Occipital lobe (tissue), 2 donors: ENCODE results near the gene XRCC5. TPM values are rescaled to one million over a fixed set of nuclear protein-coding genes. Genes with fewer than 3 reads are reported as not detected.

Experiments used
- DNase-seq: peaks from one replicate; lab custom pipeline; 2025; lab: John Stamatoyannopoulos, UW
- total RNA-seq: library from RNA; depleted of rRNA; stranded (reverse); fragments of >200 nt; gene quantifications from one replicate; pipeline ENCODE4 v1.2.3, GENCODE V29; 2014

The XRCC5 gene
- total RNA-seq, 1 donor from 2014 or later = 366 TPM

DNA sequence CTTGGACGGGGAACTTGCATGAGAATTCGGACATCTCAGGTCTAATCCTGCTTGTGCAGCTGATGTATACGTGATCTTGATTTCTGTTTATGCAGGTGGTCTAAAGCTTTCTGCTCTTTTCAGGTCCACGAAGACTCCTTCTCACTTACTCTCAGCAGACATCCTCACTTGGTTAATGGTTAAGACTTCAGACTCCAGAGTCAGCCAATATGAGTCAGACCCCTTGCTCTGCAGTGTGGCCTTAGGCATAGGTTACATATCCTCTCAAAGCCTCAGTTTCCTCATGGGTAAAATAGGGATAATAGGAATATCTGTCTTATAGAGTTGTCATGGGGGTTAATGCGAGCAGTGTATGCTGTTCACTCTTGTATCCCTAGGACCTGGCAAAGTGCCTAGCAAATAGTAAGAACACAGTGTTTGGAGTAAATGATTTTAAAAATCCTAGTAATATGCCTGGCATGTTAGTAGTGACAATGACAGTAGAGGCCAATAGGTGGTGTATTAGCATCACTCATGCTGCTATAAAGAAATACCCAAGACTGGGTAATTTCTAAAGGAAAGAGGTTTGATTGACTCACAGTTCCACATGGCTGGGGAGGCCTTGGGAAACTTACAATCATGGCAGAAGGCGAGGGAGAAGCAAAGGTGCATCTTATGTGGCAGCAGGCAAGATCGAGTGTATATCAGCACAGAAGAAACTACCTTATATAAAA, 42.3 kb downstream of the XRCC5 start:
- DNase-seq = no peak

DNA sequence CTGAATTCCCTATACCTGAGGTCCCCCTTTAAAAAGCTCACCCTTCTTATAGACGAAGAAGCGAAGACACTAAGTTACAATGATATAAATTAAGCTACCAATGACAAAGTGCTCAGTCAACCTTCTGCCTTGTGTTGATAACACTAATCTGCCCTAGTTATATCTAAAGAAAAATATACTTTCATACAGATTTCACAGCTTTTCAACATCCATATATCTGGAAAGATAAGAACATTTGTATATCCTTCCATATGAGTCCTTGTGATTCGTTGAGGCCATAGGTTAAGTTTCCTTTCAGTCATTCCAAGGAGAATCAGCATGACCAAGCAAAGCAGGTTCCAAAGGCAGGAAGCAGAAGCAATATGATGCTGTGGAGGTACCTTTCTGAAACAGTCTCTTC, 46.8 kb downstream of the XRCC5 start:
- DNase-seq = no peak

GRCh38 chr2:216156822-216157221, 47.7 kb downstream of the XRCC5 start:
- DNase-seq = no peak

DNA sequence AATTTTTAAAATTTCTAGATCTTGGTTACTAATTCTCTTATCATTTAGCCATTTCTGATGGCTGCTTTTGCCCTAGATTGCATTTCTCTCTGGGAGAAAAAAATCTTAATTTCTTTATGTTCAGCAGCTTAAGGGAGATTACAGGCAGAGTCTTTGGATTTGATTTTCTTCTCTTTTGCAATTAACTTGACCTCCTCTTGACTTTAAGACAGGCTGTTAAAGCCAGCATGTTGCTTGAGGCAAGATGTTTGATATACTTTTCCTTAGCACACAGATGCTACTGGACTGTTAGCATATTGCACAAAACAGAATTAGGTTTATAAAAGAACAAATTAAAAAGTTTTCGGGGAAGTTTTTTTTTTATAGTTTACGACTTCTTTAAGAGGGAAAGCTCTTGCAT, 50.0 kb downstream of the XRCC5 start:
- no peak for DNase-seq

GRCh38 chr2:216159646-216160045, 50.5 kb downstream of the XRCC5 start:
- no peak for DNase-seq

DNA sequence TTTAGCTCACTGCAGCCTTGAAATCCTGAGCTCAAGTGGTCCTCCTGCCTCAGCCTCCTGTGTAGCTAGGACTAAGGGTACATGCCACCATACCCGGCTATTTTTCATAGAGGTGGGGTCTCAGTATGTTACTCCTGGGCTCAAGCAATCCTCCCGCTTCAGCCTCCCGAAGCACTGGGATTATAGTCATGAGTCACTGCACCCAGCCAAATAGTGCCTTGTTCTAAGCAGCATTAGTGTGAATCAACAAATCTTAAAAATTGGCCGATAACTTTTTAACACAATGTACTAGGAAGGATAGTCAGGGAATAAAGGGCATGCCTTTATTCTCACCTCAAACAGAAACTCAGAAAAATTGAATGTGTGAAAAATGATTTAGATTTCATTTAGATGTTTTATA, 51.6 kb downstream of the XRCC5 start:
- DNase-seq = no peak

DNA sequence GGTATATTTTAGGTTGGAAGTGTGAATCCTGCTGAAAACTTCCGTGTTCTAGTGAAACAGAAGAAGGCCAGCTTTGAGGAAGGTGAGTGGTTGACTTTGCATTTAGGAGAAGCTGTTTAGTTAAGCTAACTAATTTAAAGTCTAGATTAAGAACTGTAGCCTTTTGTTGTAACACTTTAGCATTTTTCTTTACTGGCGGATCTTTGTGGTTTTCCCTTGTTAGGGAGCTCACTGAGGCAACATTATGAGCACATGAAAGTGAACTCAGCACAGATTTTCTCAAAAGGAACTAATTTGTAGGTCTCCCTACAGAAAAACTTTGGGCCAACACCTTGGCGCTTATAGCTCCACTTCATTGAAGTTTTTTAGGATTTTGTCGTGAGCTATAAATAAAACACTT, 52.8 kb downstream of the XRCC5 start:
- DNase-seq = no peak

GRCh38 chr2:216163518-216163917, 54.4 kb downstream of the XRCC5 start:
- no peak for DNase-seq

GRCh38 chr2:216164087-216164486, 54.9 kb downstream of the XRCC5 start:
- no peak for DNase-seq

DNA sequence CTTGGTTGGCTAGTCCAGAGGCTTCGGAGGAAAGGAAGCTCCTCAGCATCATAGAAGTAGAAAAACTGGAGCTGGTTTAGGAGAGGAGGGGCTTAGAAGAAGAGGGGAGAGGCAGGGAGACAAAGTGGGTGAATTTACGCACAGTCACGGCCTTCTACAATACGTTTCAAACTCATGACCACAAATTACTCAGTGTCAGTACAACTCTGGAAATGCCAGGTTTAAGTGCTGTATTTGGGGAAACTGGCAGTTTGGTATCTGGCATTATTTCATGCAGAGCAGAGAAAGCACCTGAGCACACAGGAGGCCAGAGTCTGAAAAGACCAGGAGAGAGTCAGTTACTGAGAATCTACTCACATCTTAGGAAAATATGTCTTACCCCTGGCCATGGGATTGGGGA, 55.4 kb downstream of the XRCC5 start:
- DNase-seq = no peak

GRCh38 chr2:216165711-216166110, 56.6 kb downstream of the XRCC5 start:
- no peak for DNase-seq

DNA sequence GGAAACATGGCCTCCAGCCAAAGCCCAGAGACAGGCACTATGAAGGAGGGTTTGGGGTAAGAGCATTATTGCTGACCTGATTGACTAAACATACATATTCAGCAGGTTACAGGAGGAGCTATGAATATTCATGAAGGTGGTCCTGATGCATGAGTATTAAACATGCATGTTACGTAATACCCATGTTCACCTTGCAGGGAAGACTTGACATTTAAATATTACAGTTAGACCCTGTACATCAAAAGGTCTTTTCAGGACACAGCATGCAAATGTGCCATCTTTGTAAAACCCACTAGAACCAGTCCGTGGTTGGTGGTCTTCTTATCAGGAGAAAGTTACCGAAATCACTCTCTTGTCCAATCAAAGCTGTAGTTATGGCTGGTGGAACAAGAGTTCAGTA, 59.9 kb downstream of the XRCC5 start:
- DNase-seq = no peak

DNA sequence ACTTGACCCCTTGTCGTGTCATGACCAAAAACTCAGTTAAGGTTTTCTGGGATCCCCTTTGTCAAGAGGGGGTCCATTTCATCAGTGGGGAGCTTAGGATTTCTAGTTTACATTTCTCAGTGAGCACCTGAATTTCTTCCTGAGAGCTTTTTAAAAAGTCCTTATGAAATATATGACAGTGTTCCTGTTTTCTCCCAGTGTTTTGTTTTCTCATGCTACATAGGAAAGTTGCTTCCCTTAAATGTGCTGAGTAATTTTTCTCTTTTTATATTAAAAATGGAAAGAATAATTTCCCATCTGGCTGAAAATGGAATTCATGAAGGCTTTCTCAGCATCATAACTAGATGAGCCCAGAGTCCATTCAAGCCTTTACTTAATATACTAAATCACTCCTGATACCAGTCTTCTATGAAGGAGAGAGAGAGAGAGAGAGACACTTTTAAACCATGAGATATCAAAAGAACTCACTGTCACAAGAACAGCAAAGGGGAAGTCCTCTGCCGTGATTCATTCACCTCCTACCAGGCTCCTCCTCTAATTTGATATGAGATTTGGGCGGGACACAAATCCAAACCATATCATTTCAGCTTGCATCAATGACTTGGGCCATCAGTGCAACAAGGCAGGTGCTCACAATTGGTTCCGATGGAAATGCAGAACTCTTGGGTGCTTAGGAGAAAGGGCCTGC, 61.1 kb downstream of the XRCC5 start:
- no peak for DNase-seq

DNA sequence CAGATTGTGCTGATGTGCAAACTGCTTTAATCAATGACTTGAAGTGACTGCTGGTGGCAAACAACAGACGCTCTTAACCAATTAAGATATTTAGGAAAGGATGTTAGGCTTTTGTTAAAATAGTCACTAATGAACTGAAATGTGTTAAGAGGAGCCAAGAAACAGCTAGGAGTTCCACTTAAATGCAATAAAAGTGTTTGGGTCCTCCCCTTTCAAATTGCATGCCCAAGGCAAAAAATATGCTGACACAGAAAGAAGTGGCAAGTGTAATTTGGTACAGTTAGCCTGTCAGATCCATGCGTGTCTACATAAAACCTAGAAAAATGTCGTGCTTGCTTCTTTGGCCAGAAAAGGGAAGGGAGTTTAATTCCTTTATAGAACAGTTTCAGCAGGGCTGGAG, 61.9 kb downstream of the XRCC5 start:
- DNase-seq = no peak

- DNase-seq = no peak
Observed at GRCh38 chr2:216172493-216172892, 63.3 kb downstream of the XRCC5 start.

DNA sequence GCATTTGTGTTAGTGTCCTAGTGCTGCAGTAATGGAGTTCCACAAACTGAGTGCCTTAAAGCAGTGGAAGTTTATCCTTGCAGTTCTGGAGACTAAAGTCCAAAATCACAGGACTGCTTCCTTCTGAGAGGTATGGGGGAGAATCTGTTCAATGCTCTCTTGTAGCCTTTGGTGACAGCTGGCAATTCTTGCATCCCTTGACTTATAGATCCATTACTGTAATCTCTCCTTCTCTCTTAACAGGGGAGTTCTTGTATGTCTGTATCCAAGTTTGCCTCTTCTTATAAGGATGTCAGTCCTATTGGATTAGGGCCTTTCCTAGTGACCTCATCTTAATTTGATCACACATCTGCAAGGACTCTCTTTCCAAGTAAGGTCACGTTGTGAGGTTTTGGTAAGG, 69.9 kb downstream of the XRCC5 start:
- no peak for DNase-seq

DNA sequence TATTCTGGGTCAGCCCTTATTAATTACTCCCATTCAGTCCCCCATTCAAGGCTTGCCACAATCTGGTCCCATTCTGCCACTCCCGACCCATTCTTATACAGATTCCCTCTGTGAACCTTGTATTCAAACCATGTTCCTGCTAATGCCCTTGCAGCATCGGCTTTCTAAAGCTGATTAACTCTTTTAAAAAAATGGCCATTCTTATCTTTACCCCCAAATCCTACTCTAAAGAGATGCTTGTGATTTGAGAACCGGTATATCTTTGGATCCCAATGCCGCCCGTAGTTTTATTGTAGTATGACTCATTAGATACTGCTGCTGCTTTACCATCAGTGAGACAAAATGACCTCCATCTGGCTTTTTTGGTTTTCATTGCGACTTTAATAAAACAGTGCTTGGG, 72.2 kb downstream of the XRCC5 start:
- DNase-seq = no peak

DNA sequence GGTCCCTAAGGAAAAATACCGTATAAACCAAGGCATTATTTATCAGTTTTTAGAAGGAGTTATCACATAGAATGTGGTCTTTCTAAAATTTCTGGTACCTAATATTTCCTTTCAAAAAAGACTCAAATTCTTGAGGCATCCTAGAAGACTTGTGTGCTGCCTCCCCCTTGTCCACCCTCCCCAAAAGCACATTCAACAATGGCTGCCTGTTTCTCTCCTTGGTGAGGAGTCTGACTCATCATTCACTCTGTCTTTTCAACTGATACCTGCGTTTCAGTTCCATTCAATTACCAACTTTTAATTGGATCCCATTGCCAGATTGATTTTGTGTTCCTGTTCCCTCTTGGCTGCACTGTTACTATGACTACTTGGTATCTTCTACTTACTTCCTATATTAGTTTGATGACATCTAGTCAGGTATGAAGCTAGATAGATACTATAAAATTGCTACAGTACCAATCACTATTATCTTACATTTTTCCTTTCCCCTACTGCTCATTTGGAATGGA, 72.9 kb downstream of the XRCC5 start:
- no peak for DNase-seq

DNA sequence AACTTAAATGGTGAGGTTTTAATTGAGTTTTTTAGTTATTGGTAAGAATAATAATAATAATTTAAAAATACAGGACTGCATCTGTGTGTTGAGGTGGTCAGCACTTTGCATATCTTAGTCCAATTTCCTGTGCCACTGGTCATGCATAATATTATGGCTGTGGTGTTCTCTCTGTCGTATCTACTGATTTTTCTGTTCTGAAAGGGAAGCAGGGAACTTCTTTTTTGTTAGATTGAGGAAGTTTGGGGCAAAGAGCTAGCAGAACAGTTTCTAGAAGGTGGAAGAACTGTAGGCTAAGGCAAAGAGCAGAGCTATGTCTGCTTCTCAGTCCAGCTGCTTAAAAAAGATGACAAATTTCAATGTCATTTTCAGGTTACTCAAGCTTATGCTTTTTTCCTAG, 74.3 kb downstream of the XRCC5 start:
- DNase-seq = no peak

- DNase-seq = no peak
Observed at GRCh38 chr2:216188559-216188850, 79.4 kb downstream of the XRCC5 start.

DNA sequence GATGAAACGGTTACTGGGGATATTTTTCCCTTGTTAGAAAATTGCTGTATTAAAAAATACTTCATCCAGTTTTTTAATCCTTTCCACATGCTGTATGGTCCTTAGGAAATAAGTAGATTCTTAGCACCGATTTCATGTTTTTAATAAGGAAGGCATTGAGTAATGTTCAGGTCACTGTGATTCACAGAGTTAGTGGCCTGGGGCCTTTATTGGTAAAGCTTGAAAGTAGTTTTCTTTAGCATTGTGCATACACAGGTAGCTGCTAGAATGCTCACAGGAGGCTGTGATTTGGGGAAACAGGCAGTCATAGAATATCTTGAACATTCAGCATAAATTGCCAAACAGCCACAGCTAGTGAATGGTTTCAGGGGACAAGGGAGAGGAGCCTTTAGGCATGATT, 79.8 kb downstream of the XRCC5 start:
- no peak for DNase-seq

GRCh38 chr2:216189410-216189809, 80.3 kb downstream of the XRCC5 start:
- no peak for DNase-seq

- no peak for DNase-seq
Observed at GRCh38 chr2:216192181-216192580, 83.0 kb downstream of the XRCC5 start.
